ENCODE data around the gene PPP3R2.

DNA sequence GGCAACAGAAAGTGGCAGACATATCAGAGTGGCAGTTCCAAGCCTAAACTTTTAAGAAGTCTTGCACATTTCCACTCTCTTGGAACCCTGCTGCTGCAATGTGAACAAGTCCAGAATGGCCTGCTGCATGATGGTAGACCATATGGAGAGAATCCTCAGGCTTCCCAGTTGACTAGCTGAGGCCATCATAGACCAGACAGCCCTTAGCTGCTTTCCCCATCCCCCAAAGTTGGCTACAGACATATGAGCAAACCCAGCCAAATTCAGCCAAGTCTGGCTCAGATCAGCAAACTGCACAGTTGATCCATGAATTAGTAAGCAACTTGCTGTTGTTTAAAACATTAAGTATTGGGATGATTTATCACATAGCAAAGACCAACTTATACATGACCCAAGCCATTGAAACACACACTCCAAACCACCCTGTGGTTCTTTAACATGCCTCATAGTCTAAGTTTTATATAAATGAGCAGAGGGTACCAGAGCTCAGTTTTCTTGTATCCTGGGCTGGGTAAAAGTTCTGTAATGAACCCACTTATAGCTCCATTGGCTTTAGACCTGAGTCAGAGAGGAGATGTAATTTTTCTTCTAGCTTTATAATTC is 19.9 kb downstream of the PPP3R2 start:
- TF ChIP-seq, protein P1, sequence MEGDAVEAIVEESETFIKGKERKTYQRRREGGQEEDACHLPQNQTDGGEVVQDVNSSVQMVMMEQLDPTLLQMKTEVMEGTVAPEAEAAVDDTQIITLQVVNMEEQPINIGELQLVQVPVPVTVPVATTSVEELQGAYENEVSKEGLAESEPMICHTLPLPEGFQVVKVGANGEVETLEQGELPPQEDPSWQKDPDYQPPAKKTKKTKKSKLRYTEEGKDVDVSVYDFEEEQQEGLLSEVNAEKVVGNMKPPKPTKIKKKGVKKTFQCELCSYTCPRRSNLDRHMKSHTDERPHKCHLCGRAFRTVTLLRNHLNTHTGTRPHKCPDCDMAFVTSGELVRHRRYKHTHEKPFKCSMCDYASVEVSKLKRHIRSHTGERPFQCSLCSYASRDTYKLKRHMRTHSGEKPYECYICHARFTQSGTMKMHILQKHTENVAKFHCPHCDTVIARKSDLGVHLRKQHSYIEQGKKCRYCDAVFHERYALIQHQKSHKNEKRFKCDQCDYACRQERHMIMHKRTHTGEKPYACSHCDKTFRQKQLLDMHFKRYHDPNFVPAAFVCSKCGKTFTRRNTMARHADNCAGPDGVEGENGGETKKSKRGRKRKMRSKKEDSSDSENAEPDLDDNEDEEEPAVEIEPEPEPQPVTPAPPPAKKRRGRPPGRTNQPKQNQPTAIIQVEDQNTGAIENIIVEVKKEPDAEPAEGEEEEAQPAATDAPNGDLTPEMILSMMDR (IDR thresholded peaks at IDR 0.05; ENCODE audit: insufficient read depth, low read length) = no peak
- TF ChIP-seq POLR2AphosphoS5 (IDR thresholded peaks at IDR 0.05; ENCODE audit: low read depth) = no peak
- TF ChIP-seq SPI1 (IDR thresholded peaks at IDR 0.05; ENCODE audit: borderline replicate concordance, low read depth) = no peak
